Tibial artery (tissue), 4 donors: ENCODE measurements around the gene SCP2D1.
"Not testable (repeated sequence)": the region's sequence is repeated elsewhere in the genome, so short reads cannot be mapped to it uniquely, and the experiment has no call there.

Experiments used
- DNase-seq, 2 donors: peaks; one replicate each; pipeline ENCODE4 v3.0.0-alpha.2; 2019
- H3K27ac ChIP-seq, 2 donors: fragments of 200-600 bp; sonication (generic) in 1 of 2; 1 replicate in 1 of 2; 2 replicates in 1 of 2; pipeline ENCODE4 v1.5.1; 2018 to 2019; ENCODE audit warnings: mild to moderate bottlenecking in 1 of 2
- H3K27me3 ChIP-seq, 2 donors: fragments of 200-600 bp; sonication (generic) in 1 of 2; one replicate each; pipeline versions ENCODE4 v1.5.1 to v1.6.0; 2016 to 2019
- H3K36me3 ChIP-seq, 3 donors: fragments of 200-600 bp; sonication (generic) in 2 of 3; one replicate each; pipeline ENCODE4 v1.5.1; 2016 to 2019; ENCODE audit warnings: mild to moderate bottlenecking in 2 of 3
- H3K4me1 ChIP-seq, 4 donors: fragments of 200-600 bp; sonication (generic) in 2 of 4; 1 replicate in 3 of 4; 2 replicates in 1 of 4; pipeline ENCODE4 v1.5.1; 2016 to 2019
- H3K4me3 ChIP-seq, 2 donors: fragments of 200-600 bp; sonication (generic) in 1 of 2; 1 replicate in 1 of 2; 2 replicates in 1 of 2; pipeline ENCODE4 v1.5.1; 2018 to 2019; ENCODE audit warnings: mild to moderate bottlenecking in 2 of 2
- H3K9me3 ChIP-seq, 3 donors: fragments of 200-600 bp; sonication (generic) in 1 of 3; one replicate each; pipeline ENCODE4 v1.5.1; 2016 to 2019
- CTCF ChIP-seq, 2 experiments: fragments of 200-600 bp in 1 of 2; fragments of 450-650 bp in 1 of 2; IDR thresholded peaks; one replicate each; pipeline ENCODE4 v1.5.1; 2017 to 2019; ENCODE audit warnings: antibody characterized with exemption in 2 of 2, mild to moderate bottlenecking in 1 of 2, moderate library complexity in 1 of 2
- intact Hi-C: fragments of 100-400 bp; cut with DNase I; formaldehyde crosslinking; loops from one replicate; pipeline ENCODE4 v1.15.0; 2023; ENCODE audit warnings: low total_unique reads

The SCP2D1 gene

GRCh38 chr20:18778690-18779392 is 34.7 kb upstream of the SCP2D1 start:
- no peak for TF ChIP-seq CTCF (IDR thresholded peaks at IDR 0.05)
- Histone ChIP-seq H3K36me3 (no peaks in the 10 kb centered on the region), H3K4me3 (no peak overlapping the region), H3K4me1 (no peaks in the 10 kb centered on the region), H3K27me3 (no peaks in the 10 kb centered on the region), H3K27ac (no peak overlapping the region), H3K9me3 (no peaks in the 10 kb centered on the region)
- no peak for DNase-seq
- intact Hi-C loops, result no loop called here

- H3K4me1 ChIP-seq, result no peaks in the 10 kb centered on the region
- no peaks in the 10 kb centered on the region for H3K27me3 ChIP-seq
- intact Hi-C loops, result no loop called here
- no peaks in the 10 kb centered on the region for H3K36me3 ChIP-seq
- no peak overlapping the region for H3K4me3 ChIP-seq
- DNase-seq, result no peak
- TF ChIP-seq CTCF (IDR thresholded peaks at IDR 0.05), result no peak
- no peaks in the 10 kb centered on the region for H3K9me3 ChIP-seq
- H3K27ac ChIP-seq, result no peak overlapping the region
These were observed 33.0 kb upstream of the SCP2D1 start for GRCh38 chr20:18780385-18781130.

- Histone ChIP-seq H3K36me3 (no peaks in the 10 kb centered on the region), H3K4me3 (no peak overlapping the region), H3K27me3 (no peaks in the 10 kb centered on the region), H3K9me3 (no peaks in the 10 kb centered on the region), H3K4me1 (no peaks in the 10 kb centered on the region), H3K27ac (no peak overlapping the region)
- no peak for TF ChIP-seq CTCF (IDR thresholded peaks at IDR 0.05)
- intact Hi-C loops, result no loop called here
- DNase-seq, result no peak
These were observed 32.1 kb upstream of the SCP2D1 start for GRCh38 chr20:18781509-18781908.

DNA sequence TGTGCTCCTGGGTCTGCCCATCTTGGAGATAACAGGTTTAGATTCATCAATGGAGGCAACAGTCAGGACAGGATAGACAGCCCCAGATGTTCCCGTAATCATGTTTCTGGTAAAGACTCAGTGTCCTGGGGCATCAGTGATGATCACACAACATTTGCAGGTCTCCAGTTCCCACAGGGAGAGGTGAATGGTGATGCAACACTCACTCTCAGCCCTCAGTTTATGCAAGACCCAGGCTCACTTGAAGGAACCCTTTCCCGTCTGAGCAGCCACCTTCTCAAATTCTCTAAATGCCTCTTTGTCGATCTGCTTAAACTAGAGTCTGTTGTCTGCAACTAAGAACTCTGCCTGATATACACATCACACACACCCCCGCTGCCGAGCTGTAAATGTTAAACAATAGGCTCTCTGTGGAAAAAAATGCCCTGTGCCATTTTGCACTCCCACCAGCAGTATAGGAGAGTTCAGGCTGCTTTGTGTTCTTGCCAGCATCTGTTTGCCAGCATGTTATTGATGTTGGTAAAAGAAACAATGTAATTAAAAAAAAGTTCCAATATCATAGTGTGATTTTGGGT is 30.1 kb upstream of the SCP2D1 start:
- H3K36me3 ChIP-seq, result no peaks in the 10 kb centered on the region
- DNase-seq, result no peak
- no peak for TF ChIP-seq CTCF (IDR thresholded peaks at IDR 0.05)

DNA sequence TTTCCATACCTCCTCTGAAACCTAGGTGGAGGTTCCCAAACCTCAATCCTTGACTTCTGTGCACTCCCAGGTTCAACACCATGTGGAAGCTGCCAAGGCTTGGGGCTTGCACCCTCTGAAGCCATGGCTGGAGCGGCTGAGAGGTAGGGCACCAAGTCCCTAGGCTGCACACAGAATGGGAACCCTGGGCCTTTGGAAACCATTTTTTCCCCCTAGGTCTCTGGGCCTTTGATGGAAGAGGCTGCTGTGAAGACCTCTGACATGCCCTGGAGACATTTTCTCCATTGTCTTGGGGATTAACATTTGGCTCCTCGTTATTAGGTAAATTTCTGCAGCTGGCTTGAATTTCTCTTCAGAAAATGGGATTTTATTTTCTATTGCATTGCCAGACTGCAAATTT is 26.5 kb upstream of the SCP2D1 start:
- H3K27me3 ChIP-seq, H3K36me3 ChIP-seq, H3K4me3 ChIP-seq, DNase-seq, H3K4me1 ChIP-seq, H3K9me3 ChIP-seq, intact Hi-C loops, H3K27ac ChIP-seq: not testable (repeated sequence)

More for the DNA sequence above, 30.1 kb upstream of the SCP2D1 start:
- Histone ChIP-seq H3K27ac (no peak overlapping the region), H3K4me1 (no peaks in the 10 kb centered on the region), H3K4me3 (no peak overlapping the region), H3K27me3 (no peaks in the 10 kb centered on the region), H3K9me3 (no peaks in the 10 kb centered on the region)
- intact Hi-C loops, result no loop called here

DNA sequence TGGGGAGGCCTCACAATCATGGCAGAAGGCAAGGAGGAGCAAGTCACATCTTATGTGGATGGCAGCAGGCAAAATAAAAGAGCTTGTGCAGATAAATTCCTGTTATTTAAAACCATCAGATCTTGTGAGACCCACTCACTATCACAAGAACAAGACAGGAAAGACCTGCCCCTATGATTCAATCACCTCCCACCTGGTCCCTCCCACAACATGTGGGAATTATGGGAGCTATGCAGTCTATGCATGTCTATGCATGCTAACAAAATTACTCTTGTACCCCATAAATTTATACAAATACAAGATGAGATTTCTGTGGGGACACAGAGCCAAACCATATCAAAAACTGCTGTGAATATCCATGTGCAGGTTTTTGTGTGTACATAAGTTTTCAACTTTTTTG is 25.6 kb upstream of the SCP2D1 start:
- no peak for TF ChIP-seq CTCF (IDR thresholded peaks at IDR 0.05)
- DNase-seq, result no peak
- Histone ChIP-seq H3K4me1 (no peaks in the 10 kb centered on the region), H3K9me3 (no peaks in the 10 kb centered on the region), H3K27ac (no peak overlapping the region), H3K4me3 (no peak overlapping the region), H3K36me3 (no peaks in the 10 kb centered on the region), H3K27me3 (no peaks in the 10 kb centered on the region)
- intact Hi-C loops, result no loop called here
